ENCODE data around the gene NFATC1. TPM values are rescaled to one million over a fixed set of nuclear protein-coding genes. Genes with fewer than 3 reads are reported as not detected.

NFATC1 gene
- total RNA-seq, 1 donor from 2014 or later = 16.6 TPM

DNA sequence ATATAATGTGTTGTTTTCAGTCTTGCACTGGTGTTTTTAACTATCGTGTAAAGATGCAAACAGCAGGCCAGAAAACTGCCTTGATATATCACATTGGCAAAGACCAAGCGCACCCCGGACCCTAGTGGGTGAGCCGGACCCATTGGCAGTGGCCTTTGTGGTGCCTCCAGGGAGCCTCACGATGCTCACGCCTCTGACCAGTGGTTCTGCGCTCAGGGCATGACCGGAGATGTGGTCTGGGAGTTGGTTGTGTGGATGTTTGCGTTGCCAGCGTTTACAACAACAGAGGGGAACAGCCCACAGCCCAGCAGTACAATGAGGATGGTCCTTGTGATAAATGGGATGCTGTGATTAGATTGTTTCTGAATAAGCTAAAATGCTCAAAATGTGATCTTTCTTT lies 32.6 kb downstream of the NFATC1 start:
- Histone ChIP-seq H3K4me1 (peaks cover 5% of the 10 kb centered on the region), H3K4me3 (no peak overlapping the region), H3K27me3 (no peaks in the 10 kb centered on the region), H3K9me3 (no peaks in the 10 kb centered on the region), H3K36me3 (no peaks in the 10 kb centered on the region), H3K27ac (no peak overlapping the region)
- ATAC-seq = no peak
- intact Hi-C loops (cut with DNase I) = no loop called here
- DNase-seq = no peak
- TF ChIP-seq, protein P1, sequence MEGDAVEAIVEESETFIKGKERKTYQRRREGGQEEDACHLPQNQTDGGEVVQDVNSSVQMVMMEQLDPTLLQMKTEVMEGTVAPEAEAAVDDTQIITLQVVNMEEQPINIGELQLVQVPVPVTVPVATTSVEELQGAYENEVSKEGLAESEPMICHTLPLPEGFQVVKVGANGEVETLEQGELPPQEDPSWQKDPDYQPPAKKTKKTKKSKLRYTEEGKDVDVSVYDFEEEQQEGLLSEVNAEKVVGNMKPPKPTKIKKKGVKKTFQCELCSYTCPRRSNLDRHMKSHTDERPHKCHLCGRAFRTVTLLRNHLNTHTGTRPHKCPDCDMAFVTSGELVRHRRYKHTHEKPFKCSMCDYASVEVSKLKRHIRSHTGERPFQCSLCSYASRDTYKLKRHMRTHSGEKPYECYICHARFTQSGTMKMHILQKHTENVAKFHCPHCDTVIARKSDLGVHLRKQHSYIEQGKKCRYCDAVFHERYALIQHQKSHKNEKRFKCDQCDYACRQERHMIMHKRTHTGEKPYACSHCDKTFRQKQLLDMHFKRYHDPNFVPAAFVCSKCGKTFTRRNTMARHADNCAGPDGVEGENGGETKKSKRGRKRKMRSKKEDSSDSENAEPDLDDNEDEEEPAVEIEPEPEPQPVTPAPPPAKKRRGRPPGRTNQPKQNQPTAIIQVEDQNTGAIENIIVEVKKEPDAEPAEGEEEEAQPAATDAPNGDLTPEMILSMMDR (IDR thresholded peaks at IDR 0.05) = no peak

DNA sequence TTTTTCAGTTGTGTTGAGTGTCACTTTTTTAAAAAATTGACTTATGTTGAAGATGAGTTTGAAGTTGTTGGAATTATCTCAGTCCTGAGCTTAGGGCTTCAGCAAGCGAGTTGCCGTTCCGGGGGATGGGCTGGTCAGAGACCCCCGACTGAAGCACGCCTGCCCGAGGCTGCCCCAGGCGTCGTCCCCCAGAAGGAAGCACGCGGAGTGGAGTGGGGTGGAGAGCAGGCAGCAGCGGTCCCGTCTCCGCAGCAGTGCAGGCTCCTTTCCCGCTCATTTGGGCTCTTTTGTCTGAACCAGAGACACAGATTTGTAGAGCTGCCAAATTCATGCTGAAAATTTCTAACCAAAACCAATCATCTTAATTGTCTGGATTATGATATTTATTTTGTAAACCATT lies 33.7 kb downstream of the NFATC1 start:
- Histone ChIP-seq H3K9me3 (no peaks in the 10 kb centered on the region), H3K36me3 (no peaks in the 10 kb centered on the region), H3K4me1 (no peaks in the 10 kb centered on the region), H3K27me3 (no peaks in the 10 kb centered on the region), H3K27ac (no peak overlapping the region), H3K4me3 (no peak overlapping the region)
- intact Hi-C loops (cut with DNase I) = no loop called here
- ATAC-seq (no peak), DNase-seq (no peak)
- TF ChIP-seq, protein P1 (IDR thresholded peaks at IDR 0.05) = no peak

DNA sequence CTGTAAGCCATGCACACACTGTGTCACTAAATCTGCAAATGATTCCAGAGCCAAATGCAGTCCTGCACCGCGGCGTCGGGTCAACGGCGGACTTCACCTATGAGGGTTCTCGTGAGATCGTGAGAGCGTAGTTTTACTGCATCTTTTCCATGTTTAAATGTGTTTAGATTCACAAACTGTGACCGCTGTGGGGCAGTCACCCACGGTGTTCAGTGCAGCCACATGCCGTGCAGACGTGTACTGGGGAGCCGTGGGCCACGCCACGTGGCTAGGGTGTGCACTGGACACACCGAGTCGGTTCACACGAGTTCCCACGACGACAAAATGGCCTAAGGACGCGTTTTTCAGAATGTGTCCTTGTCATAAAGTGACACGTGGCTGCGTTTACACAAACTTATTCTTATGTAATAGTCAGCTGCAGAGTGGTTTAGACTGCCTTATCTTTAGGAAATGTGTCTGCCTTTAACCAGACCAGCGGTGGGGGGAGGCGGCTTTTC lies 34.1 kb downstream of the NFATC1 start:
- no peak for ATAC-seq
- TF ChIP-seq, protein P1 (IDR thresholded peaks at IDR 0.05) = no peak

DNA sequence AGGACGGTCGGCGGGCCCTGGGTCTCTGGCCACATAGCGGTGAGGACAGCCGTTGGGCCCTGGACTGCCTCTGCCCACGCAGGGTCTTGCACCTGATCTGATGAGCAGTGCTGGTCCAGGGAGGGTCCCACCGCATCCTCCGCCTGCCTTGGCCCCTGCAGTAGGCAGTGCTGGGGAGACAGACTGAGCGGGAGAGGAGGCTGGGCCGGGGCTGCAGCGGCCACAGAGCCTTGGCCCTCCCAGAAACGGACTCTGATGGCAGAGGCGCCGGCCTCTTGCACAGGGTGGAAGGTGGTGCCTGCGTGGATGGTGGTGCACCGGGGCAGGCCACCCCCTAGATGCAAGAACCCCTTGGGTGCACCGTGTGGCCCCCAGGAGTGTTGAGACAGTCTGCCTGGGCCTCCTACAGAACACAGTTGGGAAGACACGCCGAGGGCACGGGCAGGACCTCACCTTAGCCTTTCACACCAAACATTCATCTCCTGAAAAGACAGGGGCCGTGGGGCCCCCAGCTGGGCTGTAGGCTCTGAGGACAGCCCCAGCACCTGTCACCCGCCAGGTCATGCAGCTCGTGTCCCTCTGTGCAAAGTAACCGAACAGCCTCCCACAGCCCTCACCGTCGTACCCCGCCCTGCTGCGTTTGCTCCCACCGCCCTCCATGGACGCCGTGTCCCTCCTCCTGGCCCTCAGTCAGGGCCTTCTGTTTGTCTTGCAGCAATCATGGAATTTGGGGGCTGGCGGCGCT lies 36.8 kb downstream of the NFATC1 start:
- intact Hi-C loops (cut with DNase I) = no loop called here
- no peak for DNase-seq
- TF ChIP-seq, protein P1 (IDR thresholded peaks at IDR 0.05) = no peak

More for the DNA sequence above, 34.1 kb downstream of the NFATC1 start:
- Histone ChIP-seq H3K9me3 (no peaks in the 10 kb centered on the region), H3K27ac (no peak overlapping the region), H3K4me1 (no peaks in the 10 kb centered on the region), H3K27me3 (no peaks in the 10 kb centered on the region), H3K36me3 (no peaks in the 10 kb centered on the region), H3K4me3 (no peak overlapping the region)
- no peak for DNase-seq
- intact Hi-C loops (cut with DNase I) = no loop called here

DNA sequence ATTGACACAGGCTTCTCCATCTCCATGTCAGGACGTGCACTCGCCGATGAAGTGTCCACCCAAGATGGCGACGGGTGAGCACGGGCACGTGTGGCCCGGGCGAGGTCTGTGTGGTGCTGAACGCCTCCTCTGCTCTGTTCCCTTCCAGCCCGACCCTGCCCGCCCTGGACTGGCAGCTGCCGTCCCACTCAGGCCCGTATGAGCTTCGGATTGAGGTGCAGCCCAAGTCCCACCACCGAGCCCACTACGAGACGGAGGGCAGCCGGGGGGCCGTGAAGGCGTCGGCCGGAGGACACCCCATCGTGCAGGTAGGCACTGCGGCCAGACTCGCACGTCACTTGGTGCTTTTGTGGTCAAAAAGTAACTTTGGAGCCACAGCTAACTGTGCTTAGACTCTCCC lies 37.7 kb downstream of the NFATC1 start:
- Histone ChIP-seq H3K36me3 (no peaks in the 10 kb centered on the region), H3K27me3 (no peaks in the 10 kb centered on the region), H3K9me3 (no peaks in the 10 kb centered on the region), H3K27ac (no peak overlapping the region), H3K4me3 (no peak overlapping the region), H3K4me1 (no peaks in the 10 kb centered on the region)
- no peak for ATAC-seq
- intact Hi-C loops (cut with DNase I) = no loop called here
- no peak for DNase-seq
- TF ChIP-seq, protein P1 (IDR thresholded peaks at IDR 0.05) = no peak

More for the DNA sequence above, 36.8 kb downstream of the NFATC1 start:
- ATAC-seq = no peak
- H3K4me1 ChIP-seq = no peaks in the 10 kb centered on the region
- H3K36me3 ChIP-seq = no peaks in the 10 kb centered on the region
- no peak overlapping the region for H3K4me3 ChIP-seq
- no peak overlapping the region for H3K27ac ChIP-seq
- no peaks in the 10 kb centered on the region for H3K9me3 ChIP-seq
- H3K27me3 ChIP-seq = no peaks in the 10 kb centered on the region
